ENCODE data around the gene TLE7.

Gene TLE7

GRCh38 chr16:71426069-71426879 is 15.6 kb downstream of the TLE7 start:
- TF ChIP-seq, protein P1, sequence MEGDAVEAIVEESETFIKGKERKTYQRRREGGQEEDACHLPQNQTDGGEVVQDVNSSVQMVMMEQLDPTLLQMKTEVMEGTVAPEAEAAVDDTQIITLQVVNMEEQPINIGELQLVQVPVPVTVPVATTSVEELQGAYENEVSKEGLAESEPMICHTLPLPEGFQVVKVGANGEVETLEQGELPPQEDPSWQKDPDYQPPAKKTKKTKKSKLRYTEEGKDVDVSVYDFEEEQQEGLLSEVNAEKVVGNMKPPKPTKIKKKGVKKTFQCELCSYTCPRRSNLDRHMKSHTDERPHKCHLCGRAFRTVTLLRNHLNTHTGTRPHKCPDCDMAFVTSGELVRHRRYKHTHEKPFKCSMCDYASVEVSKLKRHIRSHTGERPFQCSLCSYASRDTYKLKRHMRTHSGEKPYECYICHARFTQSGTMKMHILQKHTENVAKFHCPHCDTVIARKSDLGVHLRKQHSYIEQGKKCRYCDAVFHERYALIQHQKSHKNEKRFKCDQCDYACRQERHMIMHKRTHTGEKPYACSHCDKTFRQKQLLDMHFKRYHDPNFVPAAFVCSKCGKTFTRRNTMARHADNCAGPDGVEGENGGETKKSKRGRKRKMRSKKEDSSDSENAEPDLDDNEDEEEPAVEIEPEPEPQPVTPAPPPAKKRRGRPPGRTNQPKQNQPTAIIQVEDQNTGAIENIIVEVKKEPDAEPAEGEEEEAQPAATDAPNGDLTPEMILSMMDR (IDR thresholded peaks at IDR 0.05; ENCODE audit: borderline replicate concordance, control extremely low read depth, extremely low read depth, insufficient read depth, missing control alignments) = no peak
- peak; percentile 71 for DNase-seq (ENCODE audit: low spot score)
- in situ Hi-C loops (cut with MboI; ENCODE audit: low sequenced_read_pairs, unreplicated experiment) = loop anchor here (10.0 kb wide), 1 partner anchor 189 kb away; no protein-coding TSS in a partner anchor

GRCh38 chr16:71425746-71426068 is 16.1 kb downstream of the TLE7 start:
- in situ Hi-C loops (cut with MboI; ENCODE audit: low sequenced_read_pairs, unreplicated experiment) = loop anchor here (10.0 kb wide), 1 partner anchor 189 kb away; no protein-coding TSS in a partner anchor
- TF ChIP-seq, protein P1 (IDR thresholded peaks at IDR 0.05; ENCODE audit: borderline replicate concordance, control extremely low read depth, extremely low read depth, insufficient read depth, missing control alignments) = no peak
- DNase-seq (ENCODE audit: low spot score) = no peak

DNA sequence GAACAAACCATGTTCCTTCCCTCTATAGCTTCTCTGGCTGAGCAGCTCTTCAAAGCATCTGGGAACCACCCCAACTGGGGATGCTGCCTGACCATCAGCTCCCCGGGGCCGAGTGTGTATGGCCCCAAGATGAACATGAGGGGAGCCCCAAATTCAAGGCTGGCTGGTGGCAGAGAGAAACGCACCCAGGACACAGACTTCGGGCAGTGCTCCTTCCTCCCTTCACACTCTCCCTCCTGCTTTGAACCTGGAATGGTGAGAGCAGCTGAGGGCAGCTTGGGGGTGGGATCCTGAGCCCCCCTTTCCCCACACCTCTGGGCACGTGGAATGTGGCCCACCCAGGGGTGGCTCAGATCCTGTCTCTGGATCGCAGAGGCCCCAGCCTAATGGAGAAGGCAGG is 17.2 kb downstream of the TLE7 start:
- no peak for DNase-seq (ENCODE audit: low spot score)
- in situ Hi-C loops (cut with MboI; ENCODE audit: low sequenced_read_pairs, unreplicated experiment) = loop anchor here (10.0 kb wide), 1 partner anchor 190 kb away; no protein-coding TSS in a partner anchor
- TF ChIP-seq, protein P1 (IDR thresholded peaks at IDR 0.05; ENCODE audit: borderline replicate concordance, control extremely low read depth, extremely low read depth, insufficient read depth, missing control alignments) = no peak

GRCh38 chr16:71423865-71424264 is 18.0 kb downstream of the TLE7 start:
- TF ChIP-seq, protein P1 (IDR thresholded peaks at IDR 0.05; ENCODE audit: borderline replicate concordance, control extremely low read depth, extremely low read depth, insufficient read depth, missing control alignments) = no peak
- no peak for DNase-seq (ENCODE audit: low spot score)
- in situ Hi-C loops (cut with MboI; ENCODE audit: low sequenced_read_pairs, unreplicated experiment) = loop anchor here (10.0 kb wide), 1 partner anchor 191 kb away; no protein-coding TSS in a partner anchor

DNA sequence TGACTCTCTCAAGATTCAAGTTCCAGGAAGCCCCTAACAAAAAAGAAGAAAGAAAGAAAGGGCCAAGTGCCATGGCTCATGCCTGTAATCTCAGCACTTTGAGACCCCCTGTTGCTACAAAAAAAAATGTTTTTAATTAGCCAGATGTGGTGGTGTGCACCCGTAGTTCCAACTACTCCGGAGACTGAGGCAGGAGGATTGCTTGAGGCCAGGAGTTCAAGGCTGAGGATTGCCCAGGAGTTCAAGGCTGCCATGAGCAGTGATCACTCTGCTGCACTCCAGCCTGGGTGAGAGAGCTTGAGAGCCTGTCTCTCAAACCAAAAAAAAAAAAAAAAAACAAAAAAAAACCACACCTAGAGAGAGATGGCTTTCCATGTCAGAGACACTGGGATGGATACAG is 18.8 kb downstream of the TLE7 start:
- in situ Hi-C loops (cut with MboI; ENCODE audit: low sequenced_read_pairs, unreplicated experiment) = loop anchor here (10.0 kb wide), 1 partner anchor 192 kb away; no protein-coding TSS in a partner anchor
- no peak for DNase-seq (ENCODE audit: low spot score)

DNA sequence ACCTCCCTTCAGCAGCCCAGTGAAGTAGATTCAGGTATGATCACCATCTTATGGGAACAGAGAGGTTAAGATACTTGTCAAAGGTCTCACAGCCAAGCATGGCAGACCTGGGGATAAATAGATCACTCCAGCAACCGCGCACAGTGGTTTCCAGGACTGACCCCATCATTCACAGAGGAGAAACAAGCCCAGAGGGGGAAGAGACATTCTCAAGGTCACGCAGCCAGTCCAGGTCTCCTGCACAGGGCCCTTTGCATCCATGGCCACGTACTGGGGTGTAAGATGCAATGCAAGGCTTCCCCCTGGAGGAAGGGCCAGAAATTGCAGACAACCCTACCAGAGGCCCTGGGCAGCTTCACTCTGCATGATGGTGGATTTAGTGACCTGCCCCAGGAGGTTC is 19.9 kb downstream of the TLE7 start:
- TF ChIP-seq, protein P1 (IDR thresholded peaks at IDR 0.05; ENCODE audit: borderline replicate concordance, control extremely low read depth, extremely low read depth, insufficient read depth, missing control alignments) = peak; percentile 45
- in situ Hi-C loops (cut with MboI; ENCODE audit: low sequenced_read_pairs, unreplicated experiment) = loop anchor here (10.0 kb wide), 1 partner anchor 193 kb away; no protein-coding TSS in a partner anchor
- DNase-seq (ENCODE audit: low spot score) = peak; percentile 55

More for the DNA sequence above, 18.8 kb downstream of the TLE7 start:
- TF ChIP-seq, protein P1 (IDR thresholded peaks at IDR 0.05; ENCODE audit: borderline replicate concordance, control extremely low read depth, extremely low read depth, insufficient read depth, missing control alignments) = no peak

Measured in GM13976 (cell line).